ENCODE data around the gene ACOD1.

ACOD1 gene

GRCh38 chr13:76967031-76967430, 18.7 kb downstream of the ACOD1 start:
- Histone ChIP-seq H3K27me3 (ENCODE audit: control insufficient read depth, low read length) (peaks cover 4% of the 10 kb centered on the region), H3K4me2 (ENCODE audit: low read length) (no peak overlapping the region), H3F3A (ENCODE audit: control insufficient read depth, insufficient read depth) (no peaks in the 10 kb centered on the region), H3K79me2 (ENCODE audit: control insufficient read depth, low read length) (no peaks in the 10 kb centered on the region), H3K4me3 (ENCODE audit: low read length) (no peak overlapping the region), H4K20me1 (ENCODE audit: control insufficient read depth, insufficient read depth, low read depth, low read length) (no peaks in the 10 kb centered on the region), H3K9me2 (replicated peaks; ENCODE audit: control insufficient read depth, low read length) (no peaks in the 10 kb centered on the region), H3K27ac (ENCODE audit: low read depth, low read length) (no peak overlapping the region), H3K9me3 (ENCODE audit: control insufficient read depth, insufficient read depth, low read length) (no peaks in the 10 kb centered on the region), H3K36me3 (ENCODE audit: control insufficient read depth, low read length) (no peaks in the 10 kb centered on the region), H3K4me1 (ENCODE audit: control insufficient read depth, low read length) (no peaks in the 10 kb centered on the region)
- TF ChIP-seq CTCF (IDR thresholded peaks at IDR 0.05; ENCODE audit: low read depth, low read length, poor library complexity, severe bottlenecking): no peak
- TF ChIP-seq EZH2phosphoT487 (IDR thresholded peaks at IDR 0.05; ENCODE audit: borderline replicate concordance, low read length): no peak

DNA sequence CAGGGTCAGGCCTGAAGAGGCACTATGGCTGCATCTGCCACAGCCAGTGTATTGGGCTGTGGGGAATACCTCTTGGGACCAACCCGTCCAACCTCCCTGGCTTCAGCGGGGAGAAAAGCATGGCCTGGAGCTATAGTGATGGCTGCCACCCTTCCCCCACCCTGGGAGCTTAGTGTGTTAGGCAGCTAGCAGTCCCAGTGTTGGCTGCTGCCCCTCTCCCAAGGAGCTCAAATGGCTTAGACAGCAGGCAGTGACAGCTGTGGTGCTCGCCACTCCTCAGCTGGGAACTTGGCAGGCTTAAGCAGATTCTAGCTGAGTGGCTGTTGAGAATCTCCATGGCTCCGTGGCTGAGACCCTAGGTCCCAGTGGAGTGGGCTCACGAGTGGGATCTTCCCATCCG, 19.7 kb downstream of the ACOD1 start:
- Histone ChIP-seq H3K79me2 (ENCODE audit: control insufficient read depth, low read length) (no peaks in the 10 kb centered on the region), H3K27me3 (ENCODE audit: control insufficient read depth, low read length) (peaks cover 9% of the 10 kb centered on the region), H3K9me3 (ENCODE audit: control insufficient read depth, insufficient read depth, low read length) (no peaks in the 10 kb centered on the region), H3K36me3 (ENCODE audit: control insufficient read depth, low read length) (no peaks in the 10 kb centered on the region), H3K27ac (ENCODE audit: low read depth, low read length) (no peak overlapping the region), H3F3A (ENCODE audit: control insufficient read depth, insufficient read depth) (no peaks in the 10 kb centered on the region), H3K4me1 (ENCODE audit: control insufficient read depth, low read length) (no peaks in the 10 kb centered on the region), H3K4me3 (ENCODE audit: low read length) (no peak overlapping the region), H3K4me2 (ENCODE audit: low read length) (no peak overlapping the region), H4K20me1 (ENCODE audit: control insufficient read depth, insufficient read depth, low read depth, low read length) (no peaks in the 10 kb centered on the region), H3K9me2 (replicated peaks; ENCODE audit: control insufficient read depth, low read length) (no peaks in the 10 kb centered on the region)
- no peak for TF ChIP-seq CTCF (IDR thresholded peaks at IDR 0.05; ENCODE audit: low read depth, low read length, poor library complexity, severe bottlenecking)
- no peak for TF ChIP-seq EZH2phosphoT487 (IDR thresholded peaks at IDR 0.05; ENCODE audit: borderline replicate concordance, low read length)

GRCh38 chr13:76969488-76970365, 21.4 kb downstream of the ACOD1 start:
- H3F3A ChIP-seq (ENCODE audit: control insufficient read depth, insufficient read depth): no peaks in the 10 kb centered on the region
- H3K9me3 ChIP-seq (ENCODE audit: control insufficient read depth, insufficient read depth, low read length): no peaks in the 10 kb centered on the region
- no peaks in the 10 kb centered on the region for H3K4me1 ChIP-seq (ENCODE audit: control insufficient read depth, low read length)
- H3K27me3 ChIP-seq (ENCODE audit: control insufficient read depth, low read length): peaks cover 16% of the 10 kb centered on the region
- no peak overlapping the region for H3K4me3 ChIP-seq (ENCODE audit: low read length)
- H3K27ac ChIP-seq (ENCODE audit: low read depth, low read length): no peak overlapping the region
- no peak overlapping the region for H3K4me2 ChIP-seq (ENCODE audit: low read length)
- H3K79me2 ChIP-seq (ENCODE audit: control insufficient read depth, low read length): no peaks in the 10 kb centered on the region
- no peaks in the 10 kb centered on the region for H3K9me2 ChIP-seq (replicated peaks; ENCODE audit: control insufficient read depth, low read length)
- no peak for TF ChIP-seq EZH2phosphoT487 (IDR thresholded peaks at IDR 0.05; ENCODE audit: borderline replicate concordance, low read length)
- TF ChIP-seq CTCF (IDR thresholded peaks at IDR 0.05; ENCODE audit: low read depth, low read length, poor library complexity, severe bottlenecking): no peak
- H3K36me3 ChIP-seq (ENCODE audit: control insufficient read depth, low read length): no peaks in the 10 kb centered on the region
- H4K20me1 ChIP-seq (ENCODE audit: control insufficient read depth, insufficient read depth, low read depth, low read length): no peaks in the 10 kb centered on the region
